Mucosa of rectum (tissue), 2 donors: Measurements from ENCODE around the gene SUFU.
A peak's percentile ranks its signal among the peaks of the same experiment; 100 is the strongest.

Experiments
- H3K27ac ChIP-seq, 2 donors: one replicate each; pipeline ENCODE4 v1.7.0; 2013; ENCODE audit warnings: inconsistent platforms in 2 of 2, low read depth in 2 of 2, low read length in 2 of 2
- H3K27me3 ChIP-seq, 2 donors: one replicate each; pipeline ENCODE4 v1.7.0; 2013; ENCODE audit warnings: low read length in 2 of 2; ENCODE audit not compliant: control insufficient read depth in 2 of 2, insufficient read depth in 2 of 2
- H3K36me3 ChIP-seq, 2 donors: one replicate each; pipeline ENCODE4 v1.7.0; 2013; ENCODE audit warnings: low read length in 2 of 2; ENCODE audit not compliant: control insufficient read depth in 2 of 2, insufficient read depth in 2 of 2
- H3K4me1 ChIP-seq, 2 donors: one replicate each; pipeline ENCODE4 v1.7.0; 2013; ENCODE audit warnings: low read length in 2 of 2, mild to moderate bottlenecking in 1 of 2; ENCODE audit not compliant: control insufficient read depth in 2 of 2, insufficient read depth in 2 of 2
- H3K4me3 ChIP-seq, 2 donors: one replicate each; pipeline ENCODE4 v1.7.0; 2013; ENCODE audit warnings: low read length in 2 of 2
- H3K9ac ChIP-seq, 2 donors: one replicate each; pipeline ENCODE4 v1.7.0; 2013; ENCODE audit warnings: low read length in 2 of 2, low read depth in 1 of 2, mild to moderate bottlenecking in 1 of 2
- H3K9me3 ChIP-seq, 2 donors: one replicate each; pipeline ENCODE4 v1.7.0; 2013; ENCODE audit warnings: low read length in 2 of 2; ENCODE audit not compliant: control insufficient read depth in 2 of 2
- donor health status: healthy.
- donor health status: Normal muscosa, but diverticular disease.

SUFU gene

DNA sequence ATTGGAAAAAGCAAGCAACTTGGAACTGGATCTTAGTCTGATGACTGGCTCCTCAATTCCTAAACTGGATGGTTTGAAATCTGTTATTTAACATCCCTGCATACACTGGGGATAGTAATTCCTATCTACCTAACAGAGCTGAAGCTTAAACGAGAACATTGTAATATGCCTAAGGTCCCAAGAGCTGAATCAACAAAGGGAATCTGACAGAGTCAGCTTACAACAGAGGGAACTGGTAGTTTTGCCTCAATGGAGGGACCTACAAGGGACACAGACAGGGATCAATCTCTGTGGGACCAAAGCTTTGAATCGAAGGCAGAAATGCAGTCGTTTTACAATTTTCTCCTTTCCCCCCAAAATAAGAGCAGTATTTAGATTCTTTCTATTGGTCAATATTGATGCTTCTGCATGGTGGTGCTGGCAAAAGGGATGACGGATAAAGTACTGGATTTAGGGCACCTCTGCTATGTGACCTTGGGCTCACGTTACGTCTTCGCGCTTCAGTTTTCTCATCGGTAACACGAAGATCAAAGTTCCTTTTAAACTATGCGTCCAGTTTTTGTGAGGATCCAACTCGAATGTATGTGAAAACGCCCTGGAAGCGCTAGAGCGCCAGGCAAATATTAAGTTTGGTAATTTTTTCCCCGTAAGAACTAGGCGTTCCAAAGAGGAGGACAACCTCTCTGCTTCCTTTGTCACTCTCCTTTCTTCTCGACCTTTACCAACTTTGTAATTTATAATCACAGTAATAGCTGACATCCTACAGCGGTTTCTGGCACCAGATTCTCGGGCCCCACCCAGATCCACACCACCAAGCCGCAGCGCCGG lies 2.4 kb upstream of the SUFU start:
- peaks cover 16 to 30% of the 10 kb centered on the region in 2 donors for H3K4me1 ChIP-seq
- H3K27me3 ChIP-seq: no peaks in the 10 kb centered on the region
- H3K9ac ChIP-seq: peak overlapping the region; percentile 73 to 97
- no peaks in the 10 kb centered on the region for H3K36me3 ChIP-seq
- peak overlapping the region; percentile 75 to 95 for H3K27ac ChIP-seq
- no peaks in the 10 kb centered on the region for H3K9me3 ChIP-seq
- H3K4me3 ChIP-seq: peak overlapping the region; percentile 85 to 97

DNA sequence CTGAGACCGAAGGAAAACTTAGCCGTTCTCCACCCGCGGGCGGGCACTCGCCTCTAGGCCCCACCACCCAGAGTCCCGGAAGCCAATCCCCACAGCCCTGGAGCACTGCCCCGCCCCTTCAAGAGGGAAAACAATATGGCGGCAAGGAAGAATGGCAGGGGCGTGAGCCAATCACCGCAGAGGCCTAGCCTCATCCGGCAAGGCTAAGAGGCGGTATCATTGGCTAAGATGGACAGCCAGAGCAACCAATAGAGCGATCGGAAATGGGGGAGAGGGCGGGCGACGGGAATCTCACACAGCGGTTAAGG lies 1.8 kb upstream of the SUFU start:
- H3K9me3 ChIP-seq: no peaks in the 10 kb centered on the region
- H3K4me3 ChIP-seq: peak overlapping the region; percentile 96 to 97
- no peaks in the 10 kb centered on the region for H3K36me3 ChIP-seq
- H3K27me3 ChIP-seq: no peaks in the 10 kb centered on the region
- H3K4me1 ChIP-seq: peaks cover 16 to 30% of the 10 kb centered on the region in 2 donors
- peak overlapping the region; percentile 86 to 95 for H3K27ac ChIP-seq
- peak overlapping the region; percentile 90 to 97 for H3K9ac ChIP-seq

- H3K4me1 ChIP-seq: peaks cover 16 to 30% of the 10 kb centered on the region in 2 donors
- H3K36me3 ChIP-seq: no peaks in the 10 kb centered on the region
- no peaks in the 10 kb centered on the region for H3K9me3 ChIP-seq
- no peaks in the 10 kb centered on the region for H3K27me3 ChIP-seq
- H3K4me3 ChIP-seq: peak within 1 kb of the TSS; percentile 96 to 97
- peak within 1 kb of the TSS; percentile 86 to 95 for H3K27ac ChIP-seq
- H3K9ac ChIP-seq: peak within 1 kb of the TSS; percentile 90 to 97
Measured at GRCh38 chr10:102502337-102503151, 1.2 kb upstream of the SUFU start, which contains the start of gene ACTR1A. ACTR1A (minus strand) TSS chr10:102502712; CDS start chr10:102502647, 65 bp downstream.

GRCh38 chr10:102504179-102504975 lies 605 bp downstream of the SUFU start:
- Histone ChIP-seq H3K27ac (peak overlapping the region; percentile 43 to 65), H3K9me3 (no peaks in the 10 kb centered on the region), H3K27me3 (no peaks in the 10 kb centered on the region), H3K36me3 (peaks cover 5 to 8% of the 10 kb centered on the region in 2 donors), H3K4me1 (peaks cover 16 to 30% of the 10 kb centered on the region in 2 donors), H3K9ac (peak overlapping the region; percentile 84), H3K4me3 (peak overlapping the region; percentile 89 to 95)

DNA sequence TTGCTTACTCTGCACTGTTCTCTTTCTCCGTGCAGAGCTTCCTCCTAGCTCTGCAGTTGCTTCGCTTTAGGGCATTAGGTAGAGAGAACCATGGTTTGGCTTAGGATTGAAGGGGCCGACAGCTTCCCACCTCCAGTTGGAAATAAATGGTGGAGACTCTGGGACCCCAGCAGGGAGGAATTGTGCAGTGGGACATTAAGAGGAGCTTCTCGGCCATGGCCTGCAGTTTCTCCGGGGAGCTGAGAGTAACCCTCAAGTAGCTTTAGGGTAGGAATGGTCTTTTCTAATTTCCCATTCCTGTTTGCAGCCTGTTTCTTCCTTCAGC lies 1.2 kb downstream of the SUFU start:
- H3K27ac ChIP-seq: peak overlapping the region in 1 of 2 donors; percentile 65
- H3K4me3 ChIP-seq: peak overlapping the region; percentile 89 to 95
- H3K9ac ChIP-seq: peak overlapping the region; percentile 84
- no peaks in the 10 kb centered on the region for H3K27me3 ChIP-seq
- H3K4me1 ChIP-seq: peaks cover 16 to 30% of the 10 kb centered on the region in 2 donors
- peaks cover 5 to 9% of the 10 kb centered on the region in 2 donors for H3K36me3 ChIP-seq
- no peaks in the 10 kb centered on the region for H3K9me3 ChIP-seq

GRCh38 chr10:102505462-102506115 lies 1.8 kb downstream of the SUFU start:
- Histone ChIP-seq H3K4me3 (no peak overlapping the region), H3K27ac (no peak overlapping the region), H3K4me1 (peaks cover 16 to 30% of the 10 kb centered on the region in 2 donors), H3K36me3 (peaks cover 5 to 9% of the 10 kb centered on the region in 2 donors), H3K9me3 (no peaks in the 10 kb centered on the region), H3K27me3 (no peaks in the 10 kb centered on the region), H3K9ac (no peak overlapping the region)

DNA sequence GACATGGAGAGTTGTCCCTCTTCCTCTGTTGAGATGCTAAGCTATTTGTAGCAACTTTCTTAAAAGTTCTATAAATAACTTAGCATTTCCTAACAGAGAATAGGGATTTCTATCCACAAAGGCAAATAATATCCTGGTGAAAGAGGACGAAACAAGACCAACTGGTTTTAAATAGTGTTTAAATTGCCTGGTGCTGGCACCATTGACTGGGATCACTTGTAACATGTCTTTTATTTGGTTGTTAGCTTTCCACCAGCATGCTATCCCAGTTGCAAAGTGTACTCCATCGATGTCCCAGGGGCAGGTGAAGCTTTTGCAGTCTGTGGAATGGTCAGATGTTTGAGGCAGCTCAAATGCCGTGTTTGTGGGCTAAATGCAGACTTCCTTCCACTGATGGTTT lies 3.7 kb downstream of the SUFU start:
- H3K27me3 ChIP-seq: no peaks in the 10 kb centered on the region
- H3K9me3 ChIP-seq: no peaks in the 10 kb centered on the region
- no peak overlapping the region for H3K27ac ChIP-seq
- no peak overlapping the region for H3K4me3 ChIP-seq
- H3K4me1 ChIP-seq: peaks cover 7 to 23% of the 10 kb centered on the region in 2 donors
- no peak overlapping the region for H3K9ac ChIP-seq
- peaks cover 5 to 9% of the 10 kb centered on the region in 2 donors for H3K36me3 ChIP-seq

- Histone ChIP-seq H3K36me3 (peaks cover 9 to 13% of the 10 kb centered on the region in 2 donors), H3K9me3 (no peaks in the 10 kb centered on the region), H3K27ac (no peak overlapping the region), H3K4me1 (peaks cover under 1 to 14% of the 10 kb centered on the region in 2 donors), H3K4me3 (no peak overlapping the region), H3K9ac (no peak overlapping the region), H3K27me3 (no peaks in the 10 kb centered on the region)
Measured at GRCh38 chr10:102508506-102508905, 4.7 kb downstream of the SUFU start.

DNA sequence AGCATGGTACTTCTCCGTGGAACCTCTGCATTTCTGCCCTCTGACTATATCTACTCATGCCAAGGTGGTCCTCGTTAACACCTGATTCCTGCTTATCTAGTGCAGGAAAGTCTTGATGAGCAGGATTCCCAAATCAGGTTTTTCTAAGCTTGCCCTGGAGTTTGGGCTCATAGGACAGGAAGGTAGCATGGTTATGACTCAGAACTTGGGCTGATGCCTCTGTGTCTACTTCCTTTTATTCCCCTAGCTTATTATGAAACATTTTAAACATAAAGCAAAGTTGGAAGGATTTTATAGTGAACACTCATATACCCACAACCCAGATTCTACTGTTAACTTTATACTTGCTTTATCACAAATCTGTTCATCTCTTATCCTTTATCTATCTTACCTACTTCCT lies 5.6 kb downstream of the SUFU start:
- Histone ChIP-seq H3K36me3 (peaks cover 14 to 18% of the 10 kb centered on the region in 2 donors), H3K4me1 (peaks cover 0 to 13% of the 10 kb centered on the region in 2 donors)

More for the DNA sequence above, 5.6 kb downstream of the SUFU start:
- Histone ChIP-seq H3K9ac (no peak overlapping the region), H3K4me3 (no peak overlapping the region), H3K9me3 (no peaks in the 10 kb centered on the region), H3K27ac (no peak overlapping the region), H3K27me3 (no peaks in the 10 kb centered on the region)
